Measurements from ENCODE around the gene TMEM150C.
"Not testable (repeated sequence)": the region's sequence is repeated elsewhere in the genome, so short reads cannot be mapped to it uniquely, and the experiment has no call there.

Gene TMEM150C

DNA sequence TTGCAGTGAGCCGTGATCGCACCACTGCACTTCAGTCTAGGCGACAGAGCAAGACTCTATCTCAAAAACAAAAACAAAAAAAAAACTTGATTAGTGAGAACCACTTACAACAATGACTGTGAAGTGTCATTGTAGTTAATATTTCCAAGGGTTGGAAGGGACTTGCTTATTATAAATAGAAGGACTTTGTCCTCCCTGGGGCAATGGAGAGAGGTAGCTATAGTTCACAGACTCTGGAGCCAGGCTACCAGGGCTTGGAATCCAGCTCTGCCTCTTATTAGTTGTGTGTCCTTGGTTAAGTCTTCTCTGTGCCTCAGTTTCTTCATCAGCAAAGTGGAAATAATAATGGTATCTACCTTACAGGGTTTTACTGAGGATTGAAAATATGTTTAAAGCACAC lies 51.6 kb downstream of the TMEM150C start:
- DNase-seq = no peak

DNA sequence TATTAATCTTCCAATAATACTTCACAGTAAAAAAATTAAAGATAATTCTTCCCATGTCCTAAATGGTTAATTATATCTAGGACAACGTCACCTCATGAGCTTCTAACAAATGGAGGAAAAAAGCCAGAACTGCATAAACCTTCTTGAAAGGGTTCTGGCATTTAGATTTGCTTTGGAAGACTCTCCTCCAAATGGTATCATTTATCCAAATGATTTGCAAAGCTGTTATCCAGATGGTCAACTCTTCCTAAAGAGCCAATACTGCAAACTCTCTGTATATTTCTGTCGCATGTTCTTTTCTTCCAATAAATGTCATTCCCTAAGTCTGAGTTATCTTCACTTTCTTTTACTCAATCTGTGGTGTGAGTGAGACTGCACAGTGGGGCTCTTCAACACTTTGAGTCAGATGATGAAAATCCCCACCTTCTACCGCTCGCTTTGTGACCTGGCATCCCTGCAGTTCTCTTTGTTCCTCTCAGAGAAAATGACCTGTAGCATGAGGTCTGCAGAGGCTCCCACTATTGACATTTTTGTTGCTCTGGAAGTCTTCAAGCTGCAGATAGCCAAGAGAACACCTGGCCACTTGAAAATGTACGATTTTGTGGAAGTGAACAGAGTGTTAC lies 52.9 kb downstream of the TMEM150C start:
- DNase-seq = no peak

DNA sequence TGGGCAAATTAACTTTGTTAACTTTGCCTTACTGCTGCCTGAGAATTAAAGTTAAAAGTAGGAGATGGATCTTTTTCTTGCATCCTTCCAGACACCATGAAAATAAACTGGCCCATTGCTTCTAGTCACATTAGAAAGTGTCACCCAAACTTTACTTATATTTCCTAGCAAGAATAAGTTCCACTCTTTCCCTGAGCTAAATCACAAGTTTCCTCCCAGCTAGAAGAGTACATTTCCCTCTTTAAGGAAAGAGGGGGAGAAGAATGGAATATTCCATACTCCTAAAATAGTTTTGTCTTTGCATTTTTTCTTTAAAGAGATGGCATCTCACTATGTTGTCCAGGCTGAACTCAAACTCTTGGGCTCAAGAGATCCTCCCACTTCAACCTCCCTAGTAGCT lies 53.8 kb downstream of the TMEM150C start:
- DNase-seq = no peak

DNA sequence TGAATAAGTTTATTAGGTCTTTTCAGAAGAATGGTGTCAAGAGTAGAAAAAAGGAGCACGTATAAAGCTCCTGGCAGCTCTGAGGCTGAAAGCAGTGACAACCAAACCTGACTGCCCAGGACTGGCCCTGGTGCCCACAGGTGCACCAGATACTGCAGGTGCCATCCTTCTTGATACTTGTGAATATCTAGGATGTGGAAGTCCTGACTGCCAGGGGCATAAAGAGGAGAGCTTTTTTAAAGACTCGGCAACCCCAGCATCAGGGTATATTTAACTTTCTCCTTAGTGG lies 60.7 kb downstream of the TMEM150C start:
- no peak for DNase-seq

DNA sequence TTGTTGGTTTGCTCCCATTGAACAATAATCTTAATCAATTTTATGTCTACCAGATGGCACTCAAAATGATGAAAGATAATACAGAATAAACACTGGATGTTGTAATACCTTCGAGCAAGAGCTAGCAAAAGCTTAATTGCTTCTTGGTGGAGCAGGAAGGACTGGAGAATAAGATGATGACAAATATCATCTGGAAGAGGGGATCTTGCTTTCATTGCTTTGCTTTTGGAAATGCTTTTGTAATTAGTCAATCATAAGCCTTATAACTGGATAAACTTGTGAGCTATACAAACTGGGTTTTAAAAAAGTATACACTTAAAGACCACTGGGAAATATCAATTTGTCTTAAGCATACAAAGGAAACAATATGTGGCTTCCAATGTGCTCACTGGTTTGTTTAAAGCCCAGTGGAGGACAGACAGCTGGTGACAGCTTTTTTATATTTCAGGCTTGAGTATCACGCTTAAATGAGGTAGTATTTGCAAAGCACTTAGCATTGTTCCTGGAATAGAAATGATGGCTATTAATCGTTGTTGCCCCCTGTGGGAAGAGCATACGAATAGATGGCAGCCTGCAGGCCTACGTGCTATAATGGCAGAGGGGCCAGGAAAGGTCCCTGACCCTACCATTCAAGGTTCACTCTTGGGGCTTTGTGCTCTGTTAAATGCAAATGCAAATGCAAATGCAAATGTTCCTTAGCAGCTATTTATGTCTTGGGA lies 61.2 kb downstream of the TMEM150C start:
- no peak for DNase-seq

DNA sequence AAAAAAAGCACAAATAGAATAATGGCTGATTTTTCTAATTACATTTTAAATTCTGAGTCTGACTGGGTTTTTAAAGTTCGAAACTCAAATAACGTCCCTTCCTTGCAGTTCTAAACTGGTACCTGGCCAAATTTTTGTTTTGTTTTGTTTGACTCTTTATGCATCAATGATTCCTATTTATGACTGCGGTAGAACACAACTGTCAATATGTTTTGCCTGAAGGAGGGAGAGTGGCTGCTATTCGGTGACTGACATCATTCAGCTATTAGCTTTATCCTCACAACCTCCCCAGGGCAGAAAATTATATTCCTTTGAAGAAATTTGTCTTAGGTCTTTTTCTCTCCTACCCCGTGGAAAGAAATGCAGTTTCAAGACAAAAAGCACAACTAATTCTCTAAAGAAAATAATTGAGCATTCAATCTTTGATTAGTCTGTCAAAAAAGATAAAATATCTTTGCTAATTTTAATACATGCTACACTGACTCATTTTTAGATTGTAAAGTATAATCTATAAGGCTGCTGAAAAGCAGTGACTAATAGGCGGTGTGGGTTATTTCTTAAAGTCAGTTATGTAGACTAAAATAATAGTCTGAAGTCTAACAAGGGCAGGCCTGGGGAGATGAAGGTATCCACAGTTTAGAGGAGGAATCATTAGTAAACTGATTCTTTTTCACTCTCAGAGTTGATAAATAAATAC lies 61.9 kb downstream of the TMEM150C start:
- no peak for DNase-seq

DNA sequence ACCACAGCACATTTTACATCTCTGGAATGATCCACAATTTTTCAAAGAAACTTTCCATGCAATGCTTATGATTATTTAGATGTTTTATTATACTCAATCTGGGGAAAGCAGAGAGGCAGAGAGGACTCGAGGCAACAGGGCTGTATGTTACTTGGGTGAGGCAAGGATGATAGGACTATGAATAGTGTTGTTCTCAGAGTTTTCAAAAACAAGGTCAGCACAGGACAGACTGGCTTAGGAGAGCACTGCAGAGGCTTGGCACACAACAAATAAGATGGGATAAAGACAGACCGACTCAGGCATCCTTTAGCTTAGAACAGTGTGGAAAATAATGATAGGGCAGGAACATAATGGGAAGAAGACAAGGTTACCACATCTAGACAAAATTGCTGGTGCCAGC lies 65.4 kb downstream of the TMEM150C start:
- no peak for DNase-seq

GRCh38 chr4:82495666-82496065 lies 66.1 kb downstream of the TMEM150C start:
- DNase-seq = no peak

GRCh38 chr4:82493721-82494425 lies 67.9 kb downstream of the TMEM150C start:
- DNase-seq = no peak

DNA sequence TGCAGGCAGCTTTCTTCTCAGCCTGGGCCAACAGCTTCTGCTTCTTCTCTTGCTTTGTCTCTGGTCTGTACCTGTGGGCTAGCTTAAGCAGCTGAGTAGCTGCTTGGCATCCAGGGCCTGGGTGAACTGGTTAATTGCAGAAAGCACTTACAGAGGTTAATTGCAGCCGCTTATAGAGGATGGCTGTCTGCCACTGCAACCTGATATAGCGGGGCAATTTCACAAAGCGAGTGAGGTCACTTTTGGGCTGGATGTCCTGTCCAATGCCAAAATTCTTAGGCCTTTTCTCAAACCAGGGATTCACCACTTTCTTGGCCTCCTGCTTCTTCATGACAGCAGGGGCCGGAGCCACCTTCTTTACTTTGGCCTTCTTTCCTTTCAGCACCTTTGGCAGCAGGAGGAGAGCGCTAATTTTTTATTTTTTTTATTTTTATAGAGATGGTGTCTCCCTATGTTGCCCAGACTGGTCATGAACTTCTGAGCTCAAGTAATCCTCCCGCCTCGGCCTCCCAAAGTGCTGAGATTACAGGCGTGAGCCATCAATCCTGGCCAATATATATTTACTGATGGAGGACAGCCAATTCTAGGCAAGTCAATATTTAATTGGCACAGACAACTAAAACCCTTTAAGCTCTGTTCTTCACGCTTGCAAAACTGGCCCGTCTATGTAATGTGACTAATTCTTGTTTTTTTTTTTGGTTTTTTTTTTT lies 70.4 kb downstream of the TMEM150C start:
- DNase-seq = no peak

DNA sequence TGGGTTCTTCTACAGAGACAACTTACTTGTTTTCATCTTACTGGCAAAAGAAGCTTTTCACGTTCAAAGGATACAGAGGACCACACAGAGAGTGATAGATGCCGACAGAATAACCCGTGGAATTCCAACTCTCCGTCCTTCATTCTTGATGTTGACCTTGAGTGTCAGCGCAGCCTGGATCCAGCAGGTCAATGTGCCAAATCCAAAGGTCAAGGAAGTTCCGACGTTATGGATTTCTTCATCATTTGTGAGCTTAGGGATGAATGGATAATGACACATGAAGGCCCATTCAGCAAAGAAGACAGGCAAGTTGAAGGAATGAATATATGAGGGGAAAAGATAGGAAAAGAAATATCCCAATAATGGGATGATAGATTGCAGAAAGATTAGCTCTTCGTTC lies 71.8 kb downstream of the TMEM150C start:
- DNase-seq = no peak

DNA sequence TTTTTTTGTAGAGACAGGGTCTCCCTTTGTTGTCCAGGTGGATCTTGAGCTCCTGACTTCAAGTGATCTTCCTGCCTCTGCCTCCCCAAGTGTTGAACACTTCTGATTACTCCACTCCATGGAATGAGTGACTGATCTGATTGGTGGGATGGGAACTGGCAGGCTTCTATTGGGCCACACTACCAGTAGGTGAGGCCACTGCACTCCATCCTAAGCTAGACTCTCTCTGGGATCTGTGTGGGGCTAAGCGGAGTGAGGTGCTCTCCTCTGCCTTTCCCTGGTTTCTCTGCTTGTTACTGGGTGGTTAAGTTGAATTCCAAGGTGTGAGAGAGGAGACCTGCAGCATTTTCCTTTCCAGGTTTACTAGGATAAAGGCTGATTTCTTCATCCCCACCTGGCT lies 72.7 kb downstream of the TMEM150C start:
- DNase-seq = no peak

DNA sequence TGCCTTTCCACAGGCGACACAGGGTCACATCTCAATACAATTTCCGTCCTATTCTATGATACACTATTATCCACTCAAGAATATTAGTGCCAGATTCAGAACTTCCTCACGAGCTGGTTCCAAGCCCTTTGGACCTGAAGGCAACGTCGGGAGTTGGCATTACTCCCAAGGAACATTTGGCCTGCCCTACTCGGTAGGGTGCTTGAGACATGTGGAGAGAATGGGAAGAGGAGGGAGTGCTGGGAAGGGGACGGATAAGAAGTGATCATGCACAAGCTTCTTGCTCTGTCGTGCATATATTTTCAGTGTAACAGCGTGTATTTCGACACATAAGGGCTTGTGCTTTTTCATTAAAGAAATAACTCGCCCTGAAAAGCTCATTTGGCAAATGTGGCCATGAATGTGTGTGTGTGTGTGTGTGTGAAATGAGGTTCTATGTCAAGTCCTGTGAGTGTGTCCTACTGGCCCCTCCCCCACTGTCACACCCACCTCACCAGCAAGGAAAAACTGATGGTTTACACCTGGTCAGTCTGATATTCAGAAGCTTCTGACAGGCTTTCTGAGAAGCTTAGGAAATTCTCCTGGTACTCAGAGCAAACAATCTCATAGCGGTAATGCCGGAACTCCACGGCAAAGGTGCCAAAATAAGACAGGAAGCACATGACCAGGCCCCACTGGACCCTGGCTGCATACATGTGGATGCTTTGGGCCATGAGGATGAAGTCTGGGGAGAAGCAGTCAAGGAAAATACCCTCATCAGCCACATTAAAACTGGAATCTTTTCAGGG lies 76.6 kb downstream of the TMEM150C start:
- DNase-seq = no peak

- DNase-seq = no peak
Measured at GRCh38 chr4:82482387-82482786, 79.4 kb downstream of the TMEM150C start.

GRCh38 chr4:82481506-82481840 lies 80.3 kb downstream of the TMEM150C start:
- DNase-seq = no peak

GRCh38 chr4:82480771-82481505 lies 80.8 kb downstream of the TMEM150C start:
- DNase-seq = no peak

DNA sequence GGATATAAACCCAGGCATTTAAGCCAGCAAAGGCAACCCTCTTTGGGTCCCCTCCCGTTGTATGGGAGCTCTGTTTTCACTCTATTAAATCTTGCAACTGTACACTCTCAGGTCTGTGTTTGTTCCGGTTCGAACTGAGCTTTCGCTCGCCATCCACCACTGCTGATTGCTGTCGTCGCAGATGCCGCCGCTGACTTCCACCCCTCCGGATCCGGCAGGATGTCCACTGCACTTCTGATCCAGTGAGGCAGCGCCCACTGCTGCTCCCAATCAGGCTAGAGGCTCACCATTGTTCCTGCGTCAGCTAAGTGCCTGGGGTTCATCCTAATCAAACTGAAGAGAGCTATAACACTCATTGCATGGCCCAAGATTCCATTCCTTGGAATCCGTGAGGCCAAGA lies 82.2 kb downstream of the TMEM150C start:
- DNase-seq = no peak

DNA sequence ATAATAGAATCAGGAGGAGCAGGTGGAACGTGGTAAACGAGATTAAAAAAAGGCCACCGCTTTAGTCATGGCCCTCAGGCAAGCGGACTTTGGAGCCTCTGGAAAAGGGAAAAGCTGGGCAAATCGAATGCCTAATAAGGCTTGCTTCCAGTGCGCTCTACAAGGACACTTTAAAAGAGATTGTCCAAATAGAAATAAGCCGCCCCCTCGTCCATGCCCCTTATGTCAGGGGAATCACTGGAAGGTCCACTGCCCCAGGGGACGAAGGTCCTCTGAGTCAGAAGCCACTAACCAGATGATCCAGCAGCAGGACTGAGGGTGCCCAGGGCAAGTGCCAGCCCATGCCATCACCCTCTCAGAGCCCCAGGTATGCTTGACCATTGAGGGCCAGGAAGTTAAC lies 84.3 kb downstream of the TMEM150C start:
- DNase-seq = not testable (repeated sequence)

DNA sequence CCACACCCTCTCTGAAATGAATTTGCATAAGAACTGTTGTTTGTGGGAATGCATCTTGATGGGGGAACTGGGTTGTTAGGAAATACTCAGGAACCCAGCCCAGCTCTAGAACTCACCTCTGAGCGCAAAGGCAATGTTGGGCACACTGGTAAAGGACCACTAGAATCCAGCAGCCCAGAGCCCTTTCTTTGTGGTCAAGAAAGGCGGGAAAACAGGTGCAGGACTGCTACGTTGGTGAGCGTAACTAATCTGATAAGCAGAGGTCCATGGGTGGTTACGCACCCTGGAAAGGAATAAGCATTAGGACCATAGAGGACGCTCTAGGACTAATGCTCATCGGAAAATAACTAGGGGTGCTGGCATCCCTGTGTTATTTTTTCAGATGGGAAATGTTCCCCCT lies 85.9 kb downstream of the TMEM150C start:
- not testable (repeated sequence) for DNase-seq

GRCh38 chr4:82473621-82474164 lies 88.1 kb downstream of the TMEM150C start:
- DNase-seq = no peak

- not testable (repeated sequence) for DNase-seq
Measured at GRCh38 chr4:82473080-82473479, 88.7 kb downstream of the TMEM150C start.

Measured in CD4-positive, alpha-beta T cell treated with Interleukin-1 beta for 1 hour (primary cell).